HepG2 (cell line): Measurements from ENCODE around the gene HSD17B8. TPM values are rescaled to one million over a fixed set of nuclear protein-coding genes. Genes with fewer than 3 reads are reported as not detected.

Experiments used
- ATAC-seq: fragments of 200-7000 bp; cut with Tn5 transposase; 3 replicates; pipeline ENCODE4 v1.9.1; 2020; ENCODE audit warnings: mild to moderate bottlenecking, moderate library complexity
- BruUV-seq: library from RNA; stranded (reverse); fragments of 400-500 nt; replicated peaks from 2 replicates; lab custom pipeline; 2021; lab: Mats Ljungman, UMichigan
- CTCF ChIA-PET: fragments of 300-600 bp; formaldehyde crosslinking; extraction: SDS; loops from one replicate; lab custom pipeline; 2021; ENCODE audit warnings: low total read pairs, inconsistent platforms, low intra/inter-chr PET ratio; lab: Yijun Ruan, JAX
- POLR2A ChIA-PET: fragments of 350-600 bp; sonication (Branson Sonifier 250); formaldehyde crosslinking; loops from one replicate; lab custom pipeline; 2020; ENCODE audit warnings: antibody characterized with exemption, inconsistent platforms; lab: Yijun Ruan, JAX
- DNase-seq: peaks from one replicate; pipeline ENCODE4 v3.0.0-alpha.2; 2015; ENCODE audit warnings: low spot score
- FAIRE-seq: peaks from 3 replicates; lab custom pipeline; 2011; peaks lifted over from hg19 to GRCh38; lab: Jason Lieb, UNC
- H2AFZ ChIP-seq: one replicate; pipeline ENCODE4 v1.6.1; 2011; ENCODE audit warnings: low read length, inconsistent platforms
- H3K27ac ChIP-seq: fragments of 300-600 bp; 3 replicates; pipeline ENCODE4 v1.8.0; 2011; ENCODE audit warnings: mixed run types, mild to moderate bottlenecking, mixed read lengths, low read length, inconsistent platforms; ENCODE audit not compliant: insufficient read depth; ENCODE audit errors: extremely low read length
- H3K27me3 ChIP-seq, 2 experiments: fragments of 200-600 bp in 1 of 2; 2 replicates in 1 of 2; 3 replicates in 1 of 2; pipeline versions ENCODE4 v1.6.0 to v1.8.0; 2011; ENCODE audit warnings: low read length in 2 of 2, mild to moderate bottlenecking in 2 of 2, moderate library complexity in 2 of 2, inconsistent platforms in 1 of 2; ENCODE audit not compliant: insufficient read depth in 2 of 2, control insufficient read depth in 1 of 2
- H3K36me3 ChIP-seq, 2 experiments: fragments of 200-600 bp in 1 of 2; replicated peaks in 1 of 2; 2 replicates in 1 of 2; 3 replicates in 1 of 2; pipeline versions ENCODE4 v1.5.1 to v1.8.0; 2011; ENCODE audit warnings: low read length in 2 of 2, inconsistent platforms in 1 of 2; ENCODE audit not compliant: insufficient read depth in 2 of 2, control insufficient read depth in 1 of 2
- H3K4me1 ChIP-seq: 2 replicates; pipeline ENCODE4 v1.5.1; 2012; ENCODE audit warnings: low read length, inconsistent platforms; ENCODE audit not compliant: insufficient read depth
- H3K4me2 ChIP-seq: 2 replicates; pipeline ENCODE4 v1.6.0; 2011; ENCODE audit warnings: low read depth, low read length, inconsistent platforms
- H3K4me3 ChIP-seq, 3 experiments: fragments of 200-600 bp in 1 of 3; sonication (generic), shearing (Covaris generic) in 1 of 3; replicated peaks in 1 of 3; 2 replicates each; pipeline ENCODE4 v1.5.1; 2011 to 2016; ENCODE audit warnings: low read length in 3 of 3, inconsistent platforms in 2 of 3, low read depth in 2 of 3, mild to moderate bottlenecking in 2 of 3, control low read depth in 1 of 3, mixed read lengths in 1 of 3; ENCODE audit not compliant: insufficient read depth in 1 of 3
- H3K79me2 ChIP-seq: one replicate; pipeline ENCODE4 v1.6.1; 2011; ENCODE audit warnings: low read length, inconsistent platforms; ENCODE audit not compliant: insufficient read depth
- H3K9ac ChIP-seq: 2 replicates; pipeline ENCODE4 v1.6.0; 2011; ENCODE audit warnings: mild to moderate bottlenecking, low read depth, low read length, inconsistent platforms; ENCODE audit not compliant: insufficient read depth
- H3K9me3 ChIP-seq: 2 replicates; pipeline ENCODE4 v1.5.1; 2012; ENCODE audit warnings: mild to moderate bottlenecking, low read length
- H4K20me1 ChIP-seq: 2 replicates; pipeline ENCODE4 v1.6.0; 2011; ENCODE audit warnings: inconsistent platforms, mild to moderate bottlenecking, low read length, moderate library complexity; ENCODE audit not compliant: insufficient read depth
- BATF2 ChIP-seq: sonication (generic); formaldehyde crosslinking; IDR thresholded peaks from 2 replicates; pipeline ENCODE4 v1.8.0; 2022; ENCODE audit warnings: mild to moderate bottlenecking, missing genetic modification reagents, moderate library complexity
- DNMT1 ChIP-seq: sonication (generic); formaldehyde crosslinking; IDR thresholded peaks from 2 replicates; pipeline ENCODE4 v1.5.1; 2020; ENCODE audit warnings: mild to moderate bottlenecking, missing genetic modification reagents
- FLYWCH1 ChIP-seq: sonication (generic); formaldehyde crosslinking; IDR thresholded peaks from 2 replicates; pipeline ENCODE4 v1.8.1; 2023; ENCODE audit warnings: mild to moderate bottlenecking, missing genetic modification reagents
- GATAD1 ChIP-seq: IDR thresholded peaks from 2 replicates; pipeline ENCODE4 v1.6.1; 2016; ENCODE audit warnings: missing genetic modification reagents, missing compliant biosample characterization
- HOXA3 ChIP-seq: sonication (generic); formaldehyde crosslinking; IDR thresholded peaks from 2 replicates; pipeline ENCODE4 v1.5.0; 2020; ENCODE audit warnings: missing genetic modification reagents
- MAFG ChIP-seq: sonication (generic); formaldehyde crosslinking; IDR thresholded peaks from 2 replicates; pipeline ENCODE4 v1.5.1; 2020; ENCODE audit warnings: mild to moderate bottlenecking, missing genetic modification reagents
- MTERF4 ChIP-seq: sonication (generic); formaldehyde crosslinking; IDR thresholded peaks from 2 replicates; pipeline ENCODE4 v1.8.0; 2023; ENCODE audit warnings: mild to moderate bottlenecking, missing genetic modification reagents
- REL ChIP-seq: sonication (generic); formaldehyde crosslinking; conservative IDR thresholded peaks from 2 replicates; pipeline ENCODE4 v1.8.0; 2022; ENCODE audit warnings: mild to moderate bottlenecking, missing genetic modification reagents, moderate library complexity
- RFXAP ChIP-seq: sonication (generic); formaldehyde crosslinking; IDR thresholded peaks from 2 replicates; pipeline ENCODE4 v1.4.0; 2020; ENCODE audit warnings: missing genetic modification reagents, borderline replicate concordance
- RXRB ChIP-seq: IDR thresholded peaks from 2 replicates; pipeline ENCODE4 v1.6.1; 2016; ENCODE audit warnings: borderline replicate concordance, missing genetic modification reagents, missing compliant biosample characterization
- TERF1 ChIP-seq: sonication (generic); formaldehyde crosslinking; IDR thresholded peaks from 2 replicates; pipeline ENCODE4 v1.8.0; 2022; ENCODE audit warnings: mild to moderate bottlenecking, missing genetic modification reagents, moderate library complexity
- THAP7 ChIP-seq: sonication (generic); formaldehyde crosslinking; IDR thresholded peaks from 2 replicates; pipeline ENCODE4 v1.8.1; 2023; ENCODE audit warnings: mild to moderate bottlenecking, missing genetic modification reagents
- THRA ChIP-seq: sonication (generic); formaldehyde crosslinking; IDR thresholded peaks from 2 replicates; pipeline ENCODE4 v1.4.0; 2020; ENCODE audit warnings: missing genetic modification reagents, borderline replicate concordance
- ZFP36 ChIP-seq: fragments of 150-350 bp; IDR thresholded peaks from 2 replicates; pipeline ENCODE4 v1.6.1; 2018; ENCODE audit warnings: borderline replicate concordance, low read length, low read depth; ENCODE audit not compliant: partially characterized antibody
- ZNF232 ChIP-seq: sonication (generic); formaldehyde crosslinking; IDR thresholded peaks from 2 replicates; pipeline ENCODE4 v1.4.0; 2020; ENCODE audit warnings: missing genetic modification reagents, borderline replicate concordance
- ZNF3 ChIP-seq: IDR thresholded peaks from 2 replicates; pipeline ENCODE4 v1.7.0; 2017; ENCODE audit warnings: inconsistent platforms
- ZNF580 ChIP-seq: IDR thresholded peaks from 2 replicates; pipeline ENCODE4 v1.6.1; 2016; ENCODE audit warnings: low read depth, borderline replicate concordance
- ZNF709 ChIP-seq: sonication (generic); formaldehyde crosslinking; IDR thresholded peaks from 2 replicates; pipeline ENCODE4 v1.5.0; 2020; ENCODE audit warnings: mild to moderate bottlenecking, missing genetic modification reagents
- WGBS: methylation state at CpG from one replicate; pipeline ENCODE4 v1.1.6; 2017; ENCODE audit warnings: low lambda C conversion rate; 5-methylcytosine and 5-hydroxymethylcytosine counted together
- in situ Hi-C: cut with HindIII; loops from 2 replicates; pipeline ENCODE4 v1.10.0; 2017; ENCODE audit warnings: low pct_unique_long_range_greater_than_20kb; ENCODE audit not compliant: extremely low pct_ligation_motif_present
- intact Hi-C: fragments of 100-400 bp; cut with micrococcal nuclease; formaldehyde crosslinking; loops from one replicate; pipeline ENCODE4 v1.10.0; 2022; ENCODE audit not compliant: unreplicated experiment
- polyA plus RNA-seq, 8 experiments: library from polyadenylated mRNA; depleted of rRNA in 3 of 8; stranded (reverse) in 7 of 8; unstranded in 1 of 8; fragments of >200 nt; fragmentation: Illumina TruSeq in 4 of 8; extraction: Trizol in 4 of 8; gene quantifications; 2 replicates each; pipeline versions ENCODE4 v1.2.1 to v1.2.3, GENCODE V29; 2011 to 2016; ENCODE audit warnings: low read depth in 4 of 8, missing spikeins in 1 of 8, mixed read lengths in 1 of 8; ENCODE audit not compliant: insufficient read depth in 1 of 8
- total RNA-seq, 5 experiments: library from RNA; depleted of rRNA; stranded (reverse); fragments of >200 nt; fragmentation: Illumina TruSeq; extraction: Trizol; gene quantifications; 2 replicates each; pipeline ENCODE4 v1.2.3, GENCODE V29; 2016; ENCODE audit warnings: low read depth in 1 of 5

HSD17B8 gene
- total and polyA plus RNA-seq, 2 of the 13 experiments (the other 11 are each of a cell fraction or from before 2014, with no cell fraction given), result 12.6 to 20.1 TPM

GRCh38 chr6:33247977-33248642 lies 43.7 kb downstream of the HSD17B8 start:
- Histone ChIP-seq H3K9ac (peak overlapping the region; percentile 75), H3K27ac (peak overlapping the region; percentile 81), H3K36me3 (peaks cover 0 to 2% of the 10 kb centered on the region in 2 experiments; a peak in 3 of 5 replicates), H3K79me2 (no peaks in the 10 kb centered on the region), H2AFZ (peak overlapping the region; percentile 25), H3K4me3 (peak overlapping the region; percentile 51 to 89 (median 64)), H3K4me2 (peak overlapping the region; percentile 100), H3K9me3 (no peaks in the 10 kb centered on the region), H3K4me1 (peaks cover 29% of the 10 kb centered on the region), H3K27me3 (peaks cover 0 to 4% of the 10 kb centered on the region in 2 experiments; a peak in 1 of 5 replicates), H4K20me1 (no peaks in the 10 kb centered on the region)
- no TSS peak for BruUV-seq
- ChIA-PET CTCF (interaction anchor here (1.0 to 3.1 kb wide), 9 partner anchors 43 to 233 kb away, joined by 4 to 19 read pairs (median 6); partner anchors contain the start of genes HSD17B8, RXRB and SLC39A7), POLR2A (interaction anchor here (0.6 to 5.1 kb wide), 23 partner anchors 10 to 1446 kb away, joined by 3 to 94 read pairs (median 6); partner anchors contain the start of genes HSD17B8, PFDN6, RING1 and RPS18)
- FAIRE-seq, result peak; percentile 80
- in situ Hi-C loops (loop anchor here (5.0 kb wide), 4 partner anchors 46 to 231 kb away; partner anchors contain the start of genes HSD17B8, RXRB and SLC39A7), intact Hi-C loops (loop anchor here (2.0 kb wide), 4 partner anchors 47 to 233 kb away; partner anchors contain the start of genes RXRB and SLC39A7)
- 15% methylated on average over 15 of the region's 28 CpGs for WGBS
- DNase-seq, result peak; percentile 80
- ATAC-seq, result peak; percentile 72
- TF ChIP-seq THRA (peak; percentile 94), FLYWCH1 (CRISPR knock-in tag) (no peak), DNMT1 (CRISPR knock-in tag) (0 out of 2 replicates have a peak, but pooled peaks have one; percentile 14), ZNF232 (CRISPR knock-in tag) (peak; percentile 62; the same call in 1 of the 2 replicates), ZNF3 (CRISPR knock-in tag) (no peak), HOXA3 (peak; percentile 46; the same call in 1 of the 2 replicates), ZNF709 (CRISPR knock-in tag) (no peak), GATAD1 (CRISPR knock-in tag) (peak; percentile 58; the same call in 1 of the 2 replicates), REL (CRISPR knock-in tag) (no peak), MTERF4 (CRISPR knock-in tag) (no peak; the same call in 1 of the 2 replicates), RFXAP (CRISPR knock-in tag) (peak; percentile 57; the same call in 1 of the 2 replicates), MAFG (CRISPR knock-in tag) (no peak), RXRB (CRISPR knock-in tag) (peak; percentile 85), ZNF580 (CRISPR knock-in tag) (no peak), TERF1 (CRISPR knock-in tag) (no peak), THAP7 (CRISPR knock-in tag) (no peak), BATF2 (CRISPR knock-in tag) (no peak), ZFP36 (no peak)
